GM19468 (cell line): ENCODE data around the gene CCDC170.
"Not testable (repeated sequence)": the region's sequence is repeated elsewhere in the genome, so short reads cannot be mapped to it uniquely, and the experiment has no call there.

Source experiments
- ATAC-seq: cut with Tn5 transposase; IDR thresholded peaks from one replicate; pipeline ENCODE4 v1.9.1; 2021; ENCODE audit warnings: mild to moderate bottlenecking, moderate library complexity, moderate number of reproducible peaks; ENCODE audit not compliant: unreplicated experiment; ENCODE audit errors: extremely low read depth

The CCDC170 gene

GRCh38 chr6:151539506-151540268 is 45.9 kb downstream of the CCDC170 start:
- ATAC-seq, result no peak

- ATAC-seq, result no peak
These were observed 50.6 kb downstream of the CCDC170 start for GRCh38 chr6:151544453-151544852.

DNA sequence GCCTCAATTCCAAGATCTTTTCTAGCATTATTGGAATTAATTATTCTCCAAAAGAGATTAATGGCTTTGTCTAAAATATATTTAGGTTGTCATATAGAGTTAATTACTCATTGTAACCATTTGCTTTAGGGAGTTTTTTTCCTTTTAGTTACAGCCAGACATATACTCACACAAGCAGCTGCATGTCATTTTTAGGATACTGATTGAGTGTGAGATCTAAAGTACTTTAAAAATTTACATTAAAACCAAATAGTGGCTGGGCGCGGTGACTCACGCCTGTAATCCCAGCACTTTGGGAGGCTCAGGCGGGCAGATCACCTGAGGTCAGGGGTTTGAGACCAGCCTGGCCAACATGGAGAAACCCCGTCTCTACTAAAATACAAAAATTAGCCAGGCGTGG is 51.1 kb downstream of the CCDC170 start:
- not testable (repeated sequence) for ATAC-seq

GRCh38 chr6:151546941-151547659 is 53.3 kb downstream of the CCDC170 start:
- no peak for ATAC-seq

GRCh38 chr6:151548201-151548600 is 54.4 kb downstream of the CCDC170 start:
- no peak for ATAC-seq

GRCh38 chr6:151549790-151550189 is 56.0 kb downstream of the CCDC170 start:
- ATAC-seq, result no peak

DNA sequence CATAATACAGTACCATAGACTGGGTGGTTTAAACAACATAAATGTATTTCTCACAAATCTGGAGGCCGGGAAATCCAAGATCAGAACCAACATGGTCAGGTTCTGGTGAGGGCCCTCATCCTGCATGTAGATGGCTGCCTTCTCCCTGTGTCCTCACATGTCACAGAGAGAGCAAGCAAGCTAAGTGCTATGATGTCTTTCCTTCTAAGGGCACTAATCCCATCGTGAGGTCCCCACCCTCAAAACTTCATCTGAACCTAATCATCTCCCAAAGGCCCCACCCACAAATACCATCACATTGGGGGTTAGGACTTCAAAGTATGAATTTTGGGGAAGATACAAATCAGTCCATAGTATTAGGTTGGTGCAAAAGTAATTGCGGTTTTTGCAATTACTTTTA is 56.8 kb downstream of the CCDC170 start:
- ATAC-seq, result no peak

DNA sequence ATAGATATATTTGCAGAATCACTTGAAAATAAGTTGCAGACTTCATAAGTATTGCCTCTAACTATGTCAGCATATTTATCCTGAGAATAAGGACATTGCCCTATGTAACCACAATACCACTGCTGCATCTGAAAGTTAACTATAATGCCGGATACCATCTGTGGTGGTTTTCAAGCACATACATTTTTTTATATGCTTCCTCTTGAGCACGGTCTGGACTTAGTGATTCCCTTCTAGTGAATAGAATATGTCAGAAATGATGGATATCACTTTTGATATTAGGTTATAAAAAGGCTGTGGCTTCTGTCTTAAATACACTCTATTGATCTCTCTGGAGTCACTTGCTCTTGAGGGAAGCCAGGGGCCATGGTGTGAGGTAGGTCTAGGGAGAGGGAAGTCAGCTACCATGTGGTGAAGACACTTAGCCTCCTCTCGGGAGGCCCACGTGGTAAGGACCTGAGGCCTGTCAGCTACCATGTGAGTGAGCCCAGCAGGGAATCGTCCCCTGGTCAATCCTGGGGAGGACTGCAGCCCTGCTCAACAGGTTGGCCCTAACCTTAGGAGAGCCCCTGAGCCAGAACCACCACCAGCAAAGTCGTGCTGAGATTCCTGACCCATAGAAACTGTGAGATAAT is 57.5 kb downstream of the CCDC170 start:
- ATAC-seq, result no peak

DNA sequence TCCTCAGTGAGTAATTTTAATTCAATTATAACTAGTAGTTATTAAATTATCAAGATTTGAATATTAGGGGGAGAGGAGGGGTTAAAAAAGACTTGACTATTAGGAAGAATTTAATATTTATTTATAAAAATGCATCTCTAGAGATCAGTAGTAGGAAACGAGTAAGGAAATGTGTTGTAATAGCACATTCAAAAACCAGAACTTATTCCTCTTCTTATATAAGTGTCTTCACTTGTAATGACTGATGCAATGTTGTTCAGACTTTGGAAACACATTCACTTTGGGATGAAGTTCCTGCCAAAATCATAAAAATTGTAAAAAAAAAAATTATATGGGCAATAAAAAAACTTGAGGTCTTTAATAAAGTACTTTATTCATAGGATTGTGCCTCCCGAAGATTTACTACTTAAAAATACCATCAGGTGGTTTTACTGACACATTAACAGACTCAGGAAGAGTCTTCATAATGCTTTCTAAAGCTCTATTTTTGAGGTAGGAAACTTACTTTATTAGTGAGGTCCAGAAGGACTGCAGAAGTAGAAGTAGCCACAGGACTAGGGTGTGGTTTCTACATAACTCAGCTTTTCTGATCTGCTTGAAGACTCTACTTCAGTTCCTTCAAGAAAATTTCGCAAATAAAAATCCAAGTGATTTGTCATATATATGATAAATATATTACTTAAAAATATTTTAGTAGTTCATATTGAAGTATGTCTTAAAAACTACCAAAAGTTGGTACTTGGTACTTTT is 59.8 kb downstream of the CCDC170 start:
- no peak for ATAC-seq

DNA sequence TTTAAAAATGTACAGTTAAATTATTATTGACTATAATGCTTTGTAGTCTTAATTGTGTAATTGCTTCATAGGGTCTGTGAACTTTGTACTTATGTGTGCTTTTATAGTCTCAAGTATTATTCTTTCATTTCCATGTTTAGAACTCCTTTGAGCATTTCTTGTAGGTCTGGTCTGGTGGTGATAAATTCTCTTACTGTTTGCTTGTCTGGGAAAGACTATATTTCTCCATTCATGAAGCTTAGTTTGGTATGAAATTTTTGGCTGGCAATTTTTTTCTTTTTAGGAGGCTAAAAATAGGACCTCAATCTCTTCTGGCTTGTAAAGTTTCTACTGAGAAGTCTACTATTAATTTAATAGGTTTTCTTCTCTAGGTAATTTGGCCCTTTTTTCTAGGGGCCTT is 67.4 kb downstream of the CCDC170 start:
- no peak for ATAC-seq

GRCh38 chr6:151564654-151565053 is 70.8 kb downstream of the CCDC170 start:
- ATAC-seq, result no peak

DNA sequence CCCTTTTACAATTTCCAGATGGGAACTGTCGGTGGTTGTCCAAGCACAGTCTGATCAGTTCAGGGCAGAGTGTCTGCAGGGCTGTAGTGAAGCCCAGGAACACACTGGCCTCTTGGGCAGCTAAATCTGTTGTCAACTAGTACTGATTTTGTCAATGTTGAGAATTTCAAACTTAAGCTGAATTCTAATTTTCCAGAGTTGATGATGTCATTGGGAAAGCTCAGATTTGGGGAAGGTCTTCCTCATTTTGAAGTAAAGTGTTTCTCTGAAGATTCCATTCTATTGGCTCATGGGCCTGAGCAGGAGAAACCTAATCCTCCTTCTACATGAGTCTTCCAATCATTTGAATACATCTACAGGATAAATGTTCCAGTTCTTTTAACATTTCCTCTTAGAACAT is 72.1 kb downstream of the CCDC170 start:
- ATAC-seq, result no peak

DNA sequence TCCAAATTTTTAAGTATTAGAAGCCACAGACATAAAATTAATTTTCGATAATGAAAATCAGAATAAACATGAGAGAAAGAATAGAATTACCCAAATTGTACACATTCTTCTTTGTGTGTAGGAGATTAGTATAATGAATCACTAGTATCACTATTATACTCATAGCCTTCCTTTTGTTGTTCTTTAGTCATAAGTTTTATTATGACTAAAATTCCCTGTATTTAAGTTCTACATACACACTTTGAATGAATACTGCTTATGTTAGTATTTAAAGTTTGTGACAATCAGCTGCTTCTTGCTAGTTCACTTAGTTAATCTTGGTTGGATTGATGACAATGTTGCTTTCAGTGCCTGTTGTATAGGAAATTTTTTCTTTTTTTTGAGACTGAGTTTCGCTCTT is 72.7 kb downstream of the CCDC170 start:
- ATAC-seq, result no peak

DNA sequence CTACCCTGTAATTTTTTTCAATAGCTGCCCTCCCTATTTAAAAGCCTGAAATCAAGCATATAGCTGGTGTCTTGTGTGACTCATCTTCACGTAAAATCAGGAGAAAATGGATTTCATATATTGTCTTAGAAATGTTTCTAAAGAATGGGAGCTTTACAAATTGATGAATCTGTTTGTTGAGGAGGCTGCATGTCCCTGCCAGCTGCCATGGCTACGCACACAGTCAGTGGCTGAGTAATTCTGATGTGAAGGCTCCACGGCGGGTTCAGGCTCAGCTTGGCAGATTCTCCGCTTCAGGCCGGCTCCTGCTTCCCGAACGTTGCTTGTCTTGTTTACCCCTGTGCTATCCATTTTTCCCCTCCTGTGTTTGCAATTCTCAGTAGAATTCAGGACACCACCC is 82.8 kb downstream of the CCDC170 start:
- no peak for ATAC-seq

DNA sequence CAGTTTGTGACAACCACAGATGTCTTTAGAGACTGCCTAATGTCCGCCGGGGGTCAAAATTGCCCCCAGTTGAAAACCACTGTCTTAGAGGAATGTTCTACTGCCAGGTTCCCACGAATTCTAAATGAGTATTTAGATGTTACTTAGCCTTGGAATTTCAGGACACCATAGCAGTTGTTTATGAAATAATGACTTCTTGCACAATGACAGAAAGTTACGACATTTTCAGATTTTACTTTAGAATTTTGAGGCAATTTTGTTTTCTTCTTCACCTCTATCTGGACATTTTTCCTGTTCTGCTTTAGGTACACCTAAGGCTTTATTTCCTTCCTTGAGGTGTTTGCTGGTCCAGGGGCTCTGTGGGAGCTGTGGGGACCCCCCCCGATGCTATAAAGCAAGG is 83.4 kb downstream of the CCDC170 start:
- no peak for ATAC-seq

DNA sequence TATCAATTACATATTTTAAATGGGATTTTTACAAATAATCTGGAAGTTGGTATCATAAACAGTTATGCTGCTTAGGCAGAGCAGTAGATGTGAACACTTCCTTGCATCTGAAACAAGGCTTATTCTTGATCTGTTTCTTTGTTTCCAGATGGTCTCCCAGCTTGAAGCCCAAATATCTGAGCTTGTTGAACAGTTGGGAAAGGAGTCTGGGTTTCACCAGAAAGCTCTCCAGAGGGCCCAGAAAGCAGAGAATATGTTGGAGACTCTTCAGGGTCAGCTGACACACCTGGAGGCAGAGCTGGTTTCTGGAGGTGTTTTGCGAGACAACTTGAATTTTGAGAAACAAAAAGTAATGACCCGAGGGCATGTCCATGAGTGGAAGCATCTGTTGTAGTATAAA is 91.9 kb downstream of the CCDC170 start:
- no peak for ATAC-seq

DNA sequence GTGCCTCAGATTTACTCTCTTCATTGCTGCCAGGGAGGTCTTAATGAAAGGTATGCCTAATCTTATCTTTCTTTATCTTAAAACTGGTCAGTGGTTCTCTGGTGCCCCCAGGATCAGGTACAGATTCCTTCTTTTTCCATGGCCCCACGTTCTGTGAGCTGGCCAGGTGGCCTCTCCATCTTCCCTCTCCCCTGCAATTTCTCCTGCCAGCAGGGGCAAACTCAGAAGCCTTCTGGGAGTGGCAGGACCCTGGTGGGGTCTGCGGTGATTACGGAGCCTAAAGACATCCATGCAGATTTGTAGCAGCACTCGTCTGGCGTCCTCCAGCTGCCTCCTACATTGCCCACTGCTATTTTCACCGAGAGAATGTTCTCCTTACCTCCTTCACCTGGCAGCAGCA is 95.8 kb downstream of the CCDC170 start:
- ATAC-seq, result no peak

DNA sequence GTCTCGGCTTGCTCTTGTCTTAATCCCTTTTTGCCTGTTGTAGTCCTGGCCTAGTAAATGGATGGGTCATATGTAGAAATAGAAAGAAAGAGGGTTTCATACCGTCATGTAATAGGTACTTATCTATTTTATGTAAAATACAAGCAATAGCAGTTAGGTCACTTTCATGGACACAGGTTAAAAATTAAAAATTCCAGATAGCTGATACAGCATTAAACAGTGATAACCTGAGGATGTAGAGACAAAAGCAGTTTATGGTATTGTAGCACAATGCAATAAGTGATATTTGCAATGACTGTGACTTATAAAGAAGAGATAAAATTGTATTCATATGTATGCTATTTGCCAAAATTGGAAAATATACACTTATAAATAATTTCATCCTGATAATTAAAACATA is 96.9 kb downstream of the CCDC170 start:
- ATAC-seq, result no peak

DNA sequence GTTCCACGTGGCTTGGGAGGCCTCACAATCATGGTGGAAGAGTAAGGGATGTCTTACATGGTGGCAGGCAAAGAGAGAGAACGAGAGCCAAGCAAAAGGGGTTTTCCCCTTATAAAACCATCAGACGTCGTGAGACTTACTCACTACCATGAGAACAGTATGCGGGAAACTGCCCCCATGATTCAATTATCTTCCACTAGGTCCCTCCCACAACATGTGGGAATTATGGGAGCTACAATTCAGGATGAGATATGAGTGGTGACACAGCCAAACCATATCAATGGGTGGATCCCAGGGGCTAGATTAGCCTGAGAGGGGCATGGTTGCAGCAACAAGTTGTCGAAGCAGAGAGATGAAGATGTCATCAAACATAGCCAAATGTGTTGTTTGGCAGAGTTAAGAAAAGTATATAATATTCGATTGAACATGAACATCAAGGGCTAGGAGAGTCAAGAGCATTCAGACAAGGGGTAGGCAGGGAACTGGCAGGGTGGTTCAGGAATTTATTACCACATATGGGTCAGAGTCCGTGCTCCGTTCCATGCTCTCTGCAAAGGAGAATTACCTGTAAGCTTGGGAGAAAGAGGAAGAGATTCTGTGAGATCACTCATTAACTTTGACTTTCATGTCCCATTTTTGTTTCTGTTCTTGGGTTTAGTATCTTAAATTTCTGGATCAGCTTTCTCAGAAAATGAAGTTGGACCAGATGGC is 98.8 kb downstream of the CCDC170 start:
- no peak for ATAC-seq
